OCI-LY1 (cell line): Measurements from ENCODE around the gene DHRS4L2.
"Not testable (repeated sequence)": the region's sequence is repeated elsewhere in the genome, so short reads cannot be mapped to it uniquely, and the experiment has no call there.

ENCODE experiments used
- EZH2 ChIP-seq: fragments of 200-600 bp; sonication (generic), shearing (Covaris generic); IDR thresholded peaks from 2 replicates; pipeline ENCODE4 v1.8.0; 2017; ENCODE audit warnings: borderline replicate concordance, mixed run types, mild to moderate bottlenecking, antibody characterized with exemption, low read length, moderate library complexity, mixed read lengths
- TF ChIP-seq, protein P1 (sequence below): fragments of 200-600 bp; sonication (generic), shearing (Covaris generic); IDR thresholded peaks from 2 replicates; pipeline ENCODE4 v1.5.1; 2017; ENCODE audit warnings: mild to moderate bottlenecking, antibody characterized with exemption, low read length, moderate library complexity, mixed read lengths

DNA sequence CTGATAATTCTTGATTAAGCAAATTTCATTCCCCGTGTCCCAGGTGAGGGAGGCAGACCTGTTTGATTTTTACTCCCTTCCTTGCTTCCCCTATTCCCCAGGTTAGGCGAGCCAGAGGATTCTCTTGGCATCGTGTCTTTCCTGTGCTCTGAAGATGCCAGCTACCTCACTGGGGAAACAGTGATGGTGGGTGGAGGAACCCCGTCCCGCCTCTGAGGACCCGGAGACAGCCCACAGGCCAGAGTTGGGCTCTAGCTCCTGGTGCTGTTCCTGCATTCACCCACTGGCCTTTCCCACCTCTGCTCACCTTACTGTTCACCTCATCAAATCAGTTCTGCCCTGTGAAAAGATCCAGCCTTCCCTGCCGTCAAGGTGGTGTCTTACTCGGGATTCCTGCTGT is 62.0 kb downstream of the DHRS4L2 start:
- TF ChIP-seq, protein P1, sequence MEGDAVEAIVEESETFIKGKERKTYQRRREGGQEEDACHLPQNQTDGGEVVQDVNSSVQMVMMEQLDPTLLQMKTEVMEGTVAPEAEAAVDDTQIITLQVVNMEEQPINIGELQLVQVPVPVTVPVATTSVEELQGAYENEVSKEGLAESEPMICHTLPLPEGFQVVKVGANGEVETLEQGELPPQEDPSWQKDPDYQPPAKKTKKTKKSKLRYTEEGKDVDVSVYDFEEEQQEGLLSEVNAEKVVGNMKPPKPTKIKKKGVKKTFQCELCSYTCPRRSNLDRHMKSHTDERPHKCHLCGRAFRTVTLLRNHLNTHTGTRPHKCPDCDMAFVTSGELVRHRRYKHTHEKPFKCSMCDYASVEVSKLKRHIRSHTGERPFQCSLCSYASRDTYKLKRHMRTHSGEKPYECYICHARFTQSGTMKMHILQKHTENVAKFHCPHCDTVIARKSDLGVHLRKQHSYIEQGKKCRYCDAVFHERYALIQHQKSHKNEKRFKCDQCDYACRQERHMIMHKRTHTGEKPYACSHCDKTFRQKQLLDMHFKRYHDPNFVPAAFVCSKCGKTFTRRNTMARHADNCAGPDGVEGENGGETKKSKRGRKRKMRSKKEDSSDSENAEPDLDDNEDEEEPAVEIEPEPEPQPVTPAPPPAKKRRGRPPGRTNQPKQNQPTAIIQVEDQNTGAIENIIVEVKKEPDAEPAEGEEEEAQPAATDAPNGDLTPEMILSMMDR, result not testable (repeated sequence)
- TF ChIP-seq EZH2, result not testable (repeated sequence)
